ENCODE data around the gene CLCN1. TPM values are rescaled to one million over a fixed set of nuclear protein-coding genes. Genes with fewer than 3 reads are reported as not detected.

The CLCN1 gene
- total and polyA plus RNA-seq, 2 of the 8 experiments (the other 6 are each of a cell fraction or from before 2014, with no cell fraction given), result 0.36 to 0.41 TPM

DNA sequence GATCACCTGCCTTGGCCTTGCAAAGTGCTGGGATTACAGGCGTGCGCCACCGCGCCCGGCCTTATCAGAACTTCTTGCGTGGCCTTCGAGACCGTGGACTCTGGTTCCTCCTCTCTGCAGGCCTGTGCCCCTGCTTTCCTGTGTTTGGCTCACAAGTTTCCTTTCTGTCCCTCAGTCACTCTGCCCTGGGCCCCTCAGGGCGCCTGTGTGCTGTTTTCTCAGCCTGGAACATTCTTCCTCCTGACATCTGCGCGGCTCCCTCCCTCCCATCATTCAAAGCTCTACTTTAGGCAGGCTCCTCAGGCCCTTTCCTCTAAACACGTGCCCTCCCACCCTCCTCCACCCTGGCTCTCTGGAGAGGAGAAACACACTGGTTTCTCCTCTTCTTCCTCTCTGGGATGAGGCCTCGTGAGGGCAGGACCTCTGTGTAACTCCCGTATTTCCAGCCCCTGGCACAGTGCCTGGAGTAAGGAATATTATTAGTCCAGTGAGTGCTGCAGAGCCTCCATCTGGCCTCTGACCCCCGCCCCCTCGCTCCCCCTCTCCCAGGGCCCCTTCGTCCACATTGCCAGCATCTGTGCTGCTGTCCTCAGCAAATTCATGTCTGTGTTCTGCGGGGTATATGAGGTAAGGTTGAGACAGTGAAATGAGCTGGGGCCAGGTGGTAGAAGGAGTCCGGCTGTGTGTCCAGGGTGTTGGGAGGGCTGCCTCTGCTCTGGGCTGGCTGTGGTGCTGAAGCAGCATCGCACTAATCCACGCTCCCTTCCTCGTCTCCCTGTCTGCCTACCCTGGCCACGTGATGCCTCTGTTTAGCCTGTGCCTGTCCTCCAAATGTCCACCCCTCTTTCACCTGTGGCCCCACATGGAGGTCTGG lies 7.1 kb downstream of the CLCN1 start:
- Histone ChIP-seq H3K14ac (ENCODE audit: insufficient read length) (no peak overlapping the region), H2BK5ac (ENCODE audit: low read depth, low read length) (peak overlapping the region; percentile 27; the same call in 1 of the 2 replicates), H2BK20ac (ENCODE audit: low read length) (0 out of 2 replicates have a peak overlapping the region, but pooled peaks have one; percentile 36), H3K4me3 (ENCODE audit: extremely low read depth in 1 of 4, insufficient read depth in 2 of 4, low read depth in 3 of 4, low read length in 4 of 4) (no peak overlapping the region), H2BK12ac (ENCODE audit: low read depth, low read length) (no peak overlapping the region; the same call in 1 of the 2 replicates), H3K79me1 (ENCODE audit: low read depth, low read length) (no peaks in the 10 kb centered on the region), H3K4ac (replicated peaks; ENCODE audit: insufficient read length, low read depth, low read length) (no peak overlapping the region), H4K91ac (replicated peaks; ENCODE audit: insufficient read length, low read length) (no peak overlapping the region), H3K27me3 (replicated peaks in 1 of 4; ENCODE audit: control insufficient read depth in 3 of 4, extremely low read depth in 1 of 4, insufficient read depth in 3 of 4, low read length in 3 of 4) (no peaks in the 10 kb centered on the region), H3K4me2 (ENCODE audit: insufficient read depth in 1 of 2, low read depth in 2 of 2, low read length in 2 of 2) (no peak overlapping the region), H3K18ac (ENCODE audit: extremely low read depth, low read length) (no peak overlapping the region), H4K5ac (ENCODE audit: insufficient read length, low read depth, low read length) (no peak overlapping the region), H2AK5ac (ENCODE audit: low read depth, low read length) (no peak overlapping the region), H3K23me2 (ENCODE audit: low read depth, low read length) (no peaks in the 10 kb centered on the region), H3K9ac (replicated peaks in 1 of 4; ENCODE audit: extremely low read depth in 1 of 4, low read depth in 3 of 4, low read length in 3 of 4) (no peak overlapping the region), H2BK15ac (ENCODE audit: low read length) (peak overlapping the region; percentile 61; the same call in 1 of the 2 replicates), H3K79me2 (ENCODE audit: control insufficient read depth in 1 of 2, insufficient read depth in 2 of 2, low read length in 2 of 2) (no peaks in the 10 kb centered on the region), H3K27ac (ENCODE audit: low read depth, low read length) (no peak overlapping the region), H3K9me3 (ENCODE audit: insufficient read depth in 2 of 2, low read depth in 1 of 2, low read length in 1 of 2) (no peaks in the 10 kb centered on the region), H4K20me1 (replicated peaks in 1 of 2; ENCODE audit: control insufficient read depth in 1 of 2, insufficient read depth in 2 of 2, low read length in 2 of 2) (no peaks in the 10 kb centered on the region), H3K23ac (ENCODE audit: insufficient read length) (no peak overlapping the region), H2BK120ac (replicated peaks; ENCODE audit: low read depth, low read length) (no peak overlapping the region), H2AFZ (ENCODE audit: low read length) (peak overlapping the region; percentile 31; the same call in 1 of the 2 replicates), H4K8ac (ENCODE audit: extremely low read depth, insufficient read depth, low read length) (0 out of 2 replicates have a peak overlapping the region, but pooled peaks have one; percentile 11), H3K36me3 (ENCODE audit: control insufficient read depth in 2 of 4, insufficient read depth in 4 of 4, low read length in 3 of 4) (no peaks in the 10 kb centered on the region), H3K56ac (replicated peaks; ENCODE audit: insufficient read length, low read depth, low read length) (no peak overlapping the region), H3K4me1 (replicated peaks in 1 of 4; ENCODE audit: control insufficient read depth in 3 of 4, insufficient read depth in 4 of 4, low read length in 3 of 4) (peaks cover 0 to 5% (median 0%) of the 10 kb centered on the region in 4 experiments; a peak in 1 of 7 replicates)
- CTCF ChIA-PET (ENCODE audit: partially characterized antibody), result interaction anchor here (0.9 to 4.5 kb wide), 10 partner anchors 10 to 61 kb away, joined by 3 to 30 read pairs (median 4); no protein-coding TSS in a partner anchor
- POLR2A ChIA-PET (ENCODE audit: partially characterized antibody), result interaction anchor here (0.8 to 1.6 kb wide), 3 partner anchors 22 to 83 kb away, joined by 3 to 6 read pairs (median 3); no protein-coding TSS in a partner anchor
- WGBS, 2 experiments (ENCODE audit: extremely low coverage in 1 of 2, insufficient coverage in 1 of 2, insufficient read length in 1 of 2, insufficient replicate concordance in 2 of 2, low coverage in 1 of 2, low lambda C conversion rate in 2 of 2, missing lambda C conversion rate in 1 of 2), result 88% methylated on average over 20 of the region's 23 CpGs; no CpG with 5 or more reads in 1 of the 2 experiments
- DNase-seq (ENCODE audit: low read depth in 1 of 2, low spot score in 2 of 2) (no peak), FAIRE-seq (no peak)
- no peak for TF ChIP-seq POLR2AphosphoS5 (IDR thresholded peaks at IDR 0.05; ENCODE audit: low read depth, low read length)
- no peak for TF ChIP-seq SIX5 (IDR thresholded peaks at IDR 0.05; ENCODE audit: low read depth, low read length)
- TF ChIP-seq, protein P1, sequence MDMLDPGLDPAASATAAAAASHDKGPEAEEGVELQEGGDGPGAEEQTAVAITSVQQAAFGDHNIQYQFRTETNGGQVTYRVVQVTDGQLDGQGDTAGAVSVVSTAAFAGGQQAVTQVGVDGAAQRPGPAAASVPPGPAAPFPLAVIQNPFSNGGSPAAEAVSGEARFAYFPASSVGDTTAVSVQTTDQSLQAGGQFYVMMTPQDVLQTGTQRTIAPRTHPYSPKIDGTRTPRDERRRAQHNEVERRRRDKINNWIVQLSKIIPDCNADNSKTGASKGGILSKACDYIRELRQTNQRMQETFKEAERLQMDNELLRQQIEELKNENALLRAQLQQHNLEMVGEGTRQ (IDR thresholded peaks at IDR 0.05; ENCODE audit: low read length), result no peak
- no peak for TF ChIP-seq EP300 (IDR thresholded peaks at IDR 0.05; ENCODE audit: borderline replicate concordance in 1 of 2, low read depth in 2 of 2, low read length in 2 of 2)
- no peak for TF ChIP-seq CEBPB (IDR thresholded peaks at IDR 0.05; ENCODE audit: low read depth, low read length)
- TF ChIP-seq ASH2L (IDR thresholded peaks at IDR 0.05; ENCODE audit: low read length), result no peak
- TF ChIP-seq, protein P2, sequence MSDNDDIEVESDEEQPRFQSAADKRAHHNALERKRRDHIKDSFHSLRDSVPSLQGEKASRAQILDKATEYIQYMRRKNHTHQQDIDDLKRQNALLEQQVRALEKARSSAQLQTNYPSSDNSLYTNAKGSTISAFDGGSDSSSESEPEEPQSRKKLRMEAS (IDR thresholded peaks at IDR 0.05), result no peak
- TF ChIP-seq, protein P3, sequence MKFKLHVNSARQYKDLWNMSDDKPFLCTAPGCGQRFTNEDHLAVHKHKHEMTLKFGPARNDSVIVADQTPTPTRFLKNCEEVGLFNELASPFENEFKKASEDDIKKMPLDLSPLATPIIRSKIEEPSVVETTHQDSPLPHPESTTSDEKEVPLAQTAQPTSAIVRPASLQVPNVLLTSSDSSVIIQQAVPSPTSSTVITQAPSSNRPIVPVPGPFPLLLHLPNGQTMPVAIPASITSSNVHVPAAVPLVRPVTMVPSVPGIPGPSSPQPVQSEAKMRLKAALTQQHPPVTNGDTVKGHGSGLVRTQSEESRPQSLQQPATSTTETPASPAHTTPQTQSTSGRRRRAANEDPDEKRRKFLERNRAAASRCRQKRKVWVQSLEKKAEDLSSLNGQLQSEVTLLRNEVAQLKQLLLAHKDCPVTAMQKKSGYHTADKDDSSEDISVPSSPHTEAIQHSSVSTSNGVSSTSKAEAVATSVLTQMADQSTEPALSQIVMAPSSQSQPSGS (IDR thresholded peaks at IDR 0.05; ENCODE audit: low read length), result no peak
